NCI-H446 treated with DMSO at 0.1 percent for 48 hours (cell line): ENCODE data around the gene TNFSF10.
"Not testable (repeated sequence)": the region's sequence is repeated elsewhere in the genome, so short reads cannot be mapped to it uniquely, and the experiment has no call there.

Experiments
- DNase-seq: peaks from one replicate; lab custom pipeline; 2025; lab: John Stamatoyannopoulos, UW

TNFSF10 gene

GRCh38 chr3:172522871-172523818 lies at the start of gene TNFSF10:
TSS of gene TNFSF10 (minus strand) at chr3:172523430. CDS start at chr3:172523384, 46 bp downstream.
- no peak for DNase-seq

DNA sequence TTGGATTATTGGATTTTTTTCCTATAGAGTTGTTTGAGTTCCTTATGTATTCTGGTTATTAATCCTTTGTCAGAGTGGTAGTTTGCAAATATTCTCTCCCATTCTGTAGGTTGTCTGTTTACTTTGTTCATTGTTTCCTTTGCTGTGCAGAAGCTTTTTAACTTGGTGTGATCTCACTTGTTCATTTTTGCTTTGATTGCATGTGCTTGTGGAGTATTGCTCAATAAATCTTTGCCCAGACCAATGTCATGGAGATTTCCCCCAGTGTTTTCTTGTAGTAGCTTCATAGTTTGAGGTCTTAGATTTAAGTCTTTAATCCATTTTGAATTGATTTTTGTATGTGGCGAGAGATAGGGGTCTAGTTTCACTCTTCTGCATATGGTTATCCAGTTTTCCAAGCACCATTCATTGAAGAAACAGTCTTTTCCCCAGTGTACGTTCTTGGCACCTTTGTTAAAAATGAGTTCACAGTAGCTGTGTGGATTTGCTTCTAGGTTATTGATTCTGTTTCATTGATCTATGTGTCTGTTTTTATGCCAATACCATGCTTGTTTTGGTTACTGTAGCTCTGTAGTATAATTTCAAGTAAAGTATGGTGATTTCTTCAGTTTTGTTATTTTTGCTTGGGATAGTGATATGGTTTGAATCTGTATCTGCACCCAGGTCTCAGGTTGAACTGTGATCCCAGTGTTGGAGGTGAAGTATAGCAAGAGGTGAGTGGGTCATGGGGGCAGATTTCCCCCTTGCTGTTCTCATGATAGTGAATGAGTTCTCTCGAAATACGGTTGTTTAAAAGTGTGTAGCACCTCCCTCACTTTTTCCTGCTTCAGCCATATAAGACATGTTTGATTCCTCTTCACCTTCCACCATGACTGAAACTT lies 46.1 kb upstream of the TNFSF10 start:
- DNase-seq = no peak

GRCh38 chr3:172568701-172569100 lies 45.5 kb upstream of the TNFSF10 start:
- no peak for DNase-seq

- not testable (repeated sequence) for DNase-seq
Observed at GRCh38 chr3:172566785-172567184, 43.6 kb upstream of the TNFSF10 start.

DNA sequence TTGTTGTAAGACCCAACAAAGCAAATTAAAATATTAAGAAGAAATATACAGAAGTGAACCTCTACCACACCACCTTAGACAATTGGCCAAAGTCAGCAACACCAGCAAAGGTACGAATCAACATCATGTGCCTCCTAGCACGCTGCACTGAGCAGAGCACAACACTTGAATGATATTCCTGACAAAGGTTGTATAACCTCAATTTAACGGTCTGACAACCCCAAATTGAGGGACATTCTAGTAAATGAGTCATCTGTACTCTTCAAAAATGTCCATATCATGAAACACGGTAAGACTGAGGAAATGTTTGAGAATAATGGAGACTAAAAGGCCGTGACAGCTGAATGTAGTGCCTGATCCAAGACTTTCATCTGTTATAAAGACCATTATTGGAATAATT lies 41.3 kb upstream of the TNFSF10 start:
- no peak for DNase-seq

- no peak for DNase-seq
Observed at GRCh38 chr3:172562871-172563865, 39.9 kb upstream of the TNFSF10 start.

DNA sequence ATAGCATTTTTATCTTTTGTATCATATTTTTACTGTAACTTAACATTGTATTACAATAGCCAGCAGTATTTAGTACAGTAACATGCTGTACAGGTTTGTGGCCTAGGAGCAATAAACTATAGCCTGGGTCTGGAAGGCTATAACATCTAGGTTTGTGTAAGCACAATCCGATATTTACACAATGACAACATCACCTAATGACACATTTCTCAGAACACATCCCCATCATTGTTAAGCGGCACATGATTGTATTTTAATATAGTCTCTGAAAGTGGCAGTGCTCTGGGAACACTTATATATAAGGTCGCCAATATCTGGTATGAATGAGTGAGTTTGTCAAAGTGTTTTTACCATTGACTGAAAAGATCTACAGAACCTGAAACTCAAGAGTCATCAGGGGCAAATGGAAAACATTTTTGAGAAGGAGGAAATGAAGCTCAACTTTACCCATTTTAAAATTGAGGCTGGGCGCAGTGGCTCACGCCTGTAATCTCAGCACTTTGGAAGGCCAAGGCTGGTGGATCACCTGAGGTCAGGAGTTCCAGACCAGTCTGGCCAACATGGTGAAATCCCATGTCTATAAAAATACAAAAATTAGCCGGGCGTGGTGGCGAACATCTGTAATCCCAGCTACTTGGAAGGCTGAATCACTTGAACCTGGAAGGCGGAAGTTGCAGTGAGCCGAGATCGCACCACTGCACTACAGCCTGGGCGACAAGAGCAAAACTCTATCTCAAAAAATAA lies 38.8 kb upstream of the TNFSF10 start:
- DNase-seq = no peak

GRCh38 chr3:172560586-172560985 lies 37.4 kb upstream of the TNFSF10 start:
- no peak for DNase-seq

DNA sequence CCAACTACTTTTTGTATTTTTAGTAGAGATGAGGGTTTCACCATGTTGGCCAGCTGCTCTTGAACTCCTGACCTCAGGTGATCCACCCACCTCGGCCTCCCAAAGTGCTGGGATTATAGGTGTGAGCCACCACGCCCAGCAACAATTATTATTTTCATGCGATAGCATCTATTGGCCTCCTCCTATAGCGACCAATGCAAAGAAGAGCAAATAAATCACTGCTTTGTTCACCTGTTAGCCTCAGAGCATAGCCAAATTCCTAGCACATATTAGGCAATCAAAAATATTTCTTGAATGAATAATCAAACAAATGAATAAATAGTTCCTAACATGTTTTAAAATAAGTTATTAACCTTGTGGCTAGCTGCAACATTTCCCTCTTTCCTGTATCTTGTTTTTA lies 36.8 kb upstream of the TNFSF10 start:
- DNase-seq = no peak

- DNase-seq = no peak
Observed at GRCh38 chr3:172559020-172559419, 35.8 kb upstream of the TNFSF10 start.

DNA sequence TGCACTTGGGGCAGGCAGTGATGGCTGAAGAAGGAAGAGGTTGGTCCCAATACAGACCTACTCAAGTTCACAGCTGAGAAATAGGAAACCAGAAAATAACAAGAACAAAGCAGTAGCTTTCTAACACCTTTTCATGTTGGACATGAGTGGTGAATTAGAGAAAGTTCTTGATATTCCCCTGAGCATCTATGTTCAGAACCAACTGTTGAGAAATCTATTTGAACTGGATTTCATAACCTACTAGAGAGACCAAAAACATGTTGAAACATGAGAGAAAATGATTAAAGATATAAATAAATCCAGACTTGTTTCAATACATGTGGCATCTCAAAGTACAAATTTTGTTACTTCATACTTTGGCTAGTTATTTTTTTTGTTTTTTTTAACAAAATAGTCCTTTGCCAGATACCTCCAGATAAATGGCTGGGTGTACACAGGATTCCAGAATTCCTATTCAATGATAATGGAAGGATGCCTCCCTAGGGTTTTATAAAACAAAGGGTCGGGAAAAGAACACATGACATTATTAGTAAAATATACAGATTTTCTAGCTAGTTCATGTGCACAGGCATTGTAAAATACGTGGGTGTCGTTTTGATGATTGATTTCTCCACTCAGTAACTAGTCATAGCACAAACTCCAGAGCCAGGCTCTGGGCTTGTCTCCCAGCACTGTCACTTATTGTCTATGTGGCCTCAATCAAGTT lies 34.4 kb upstream of the TNFSF10 start:
- no peak for DNase-seq

GRCh38 chr3:172553526-172554252 lies 30.5 kb upstream of the TNFSF10 start:
- DNase-seq = no peak

DNA sequence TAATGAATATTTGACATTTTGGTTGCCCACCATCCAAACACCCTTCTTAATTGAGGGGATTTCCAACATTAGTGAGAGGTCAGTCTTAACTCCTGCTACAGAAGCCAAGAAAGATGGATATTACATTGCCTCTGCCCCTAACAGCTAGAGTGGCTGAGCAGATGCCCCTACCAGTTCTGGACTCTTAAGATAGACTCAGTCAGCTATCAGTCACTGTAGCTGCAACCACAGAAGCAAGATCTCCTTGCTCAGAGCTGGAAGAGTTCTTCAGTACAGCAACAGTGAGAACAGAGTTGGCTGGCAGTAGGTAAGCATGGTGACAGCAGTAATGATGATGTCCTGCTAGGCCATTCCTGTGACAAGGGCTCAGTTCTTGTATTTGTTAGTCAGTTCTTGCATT lies 29.4 kb upstream of the TNFSF10 start:
- no peak for DNase-seq

GRCh38 chr3:172551874-172552273 lies 28.6 kb upstream of the TNFSF10 start:
- DNase-seq = no peak

DNA sequence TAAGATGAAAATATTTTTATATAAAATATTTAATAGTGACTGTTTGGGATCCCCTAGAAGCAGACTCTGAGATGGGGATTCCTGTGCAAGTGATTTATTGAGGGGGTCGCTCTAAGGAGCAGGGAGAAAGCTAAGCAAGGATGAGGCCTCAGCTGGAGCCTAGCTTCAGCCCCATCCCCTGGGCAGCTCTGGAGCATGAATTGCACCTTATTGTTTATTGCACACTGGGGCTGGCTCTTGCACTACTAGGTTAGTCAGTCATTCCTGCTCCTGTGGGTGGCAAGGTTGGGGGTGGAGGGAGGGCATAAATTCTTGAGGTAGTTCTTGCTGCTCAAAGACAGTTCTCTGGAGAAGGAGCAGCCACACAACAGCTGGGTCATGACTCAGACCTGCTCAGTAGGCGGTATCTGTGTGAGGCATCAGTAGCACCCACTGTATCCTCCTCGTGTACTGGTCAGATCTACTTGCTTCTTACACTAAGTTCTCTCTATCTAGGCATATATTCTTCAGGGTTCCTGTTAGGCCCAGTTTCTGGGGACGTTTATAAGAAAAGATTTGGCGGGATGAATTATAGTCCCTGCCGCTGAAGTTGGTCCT lies 27.2 kb upstream of the TNFSF10 start:
- DNase-seq = no peak

DNA sequence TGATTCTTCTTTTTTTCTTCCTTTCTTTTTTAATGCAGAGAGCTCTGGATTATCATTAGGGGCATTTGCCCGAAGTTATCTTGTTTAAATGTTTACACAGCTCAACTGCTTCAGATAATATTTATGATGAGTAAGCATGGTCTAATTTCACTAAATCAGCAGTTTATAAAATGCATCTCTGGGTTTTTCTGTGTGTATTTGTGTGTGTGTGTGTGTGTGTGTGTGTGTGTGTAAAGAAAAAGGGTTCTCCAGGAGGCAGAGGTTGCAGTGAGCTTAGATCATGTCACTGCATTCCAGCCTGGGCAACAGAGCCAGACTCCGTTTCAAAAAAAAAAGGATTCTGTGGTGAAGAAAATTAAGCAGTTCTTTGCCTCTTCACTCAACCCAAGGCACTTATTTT lies 25.9 kb upstream of the TNFSF10 start:
- DNase-seq = no peak

DNA sequence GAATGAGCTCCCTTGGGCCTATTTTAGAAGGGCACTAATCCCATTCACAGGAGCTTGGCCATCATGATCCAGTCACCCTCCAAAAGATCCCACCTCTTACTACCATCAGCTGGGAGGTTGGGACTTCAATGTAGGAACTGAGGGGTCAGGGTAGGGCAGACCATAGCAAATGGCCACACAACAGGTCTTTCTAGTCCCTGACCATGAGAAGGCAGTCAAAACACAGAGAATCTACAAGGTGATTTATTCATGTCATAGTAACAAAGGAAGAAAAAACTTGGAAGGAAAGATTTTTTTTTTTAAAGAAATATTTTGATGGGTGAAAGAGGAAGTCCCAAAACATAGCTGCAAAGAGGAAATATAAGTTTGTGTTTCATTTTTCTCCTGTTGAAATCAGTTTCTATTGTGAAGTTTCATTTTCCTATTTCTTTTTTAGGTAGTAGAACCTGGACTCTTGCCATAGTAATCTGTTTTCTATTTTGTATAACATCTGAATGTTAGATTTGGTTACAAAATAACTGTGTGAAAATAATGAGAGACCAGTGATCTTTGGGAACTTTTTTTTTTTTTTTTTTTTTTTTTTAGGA lies 23.5 kb upstream of the TNFSF10 start:
- no peak for DNase-seq

DNA sequence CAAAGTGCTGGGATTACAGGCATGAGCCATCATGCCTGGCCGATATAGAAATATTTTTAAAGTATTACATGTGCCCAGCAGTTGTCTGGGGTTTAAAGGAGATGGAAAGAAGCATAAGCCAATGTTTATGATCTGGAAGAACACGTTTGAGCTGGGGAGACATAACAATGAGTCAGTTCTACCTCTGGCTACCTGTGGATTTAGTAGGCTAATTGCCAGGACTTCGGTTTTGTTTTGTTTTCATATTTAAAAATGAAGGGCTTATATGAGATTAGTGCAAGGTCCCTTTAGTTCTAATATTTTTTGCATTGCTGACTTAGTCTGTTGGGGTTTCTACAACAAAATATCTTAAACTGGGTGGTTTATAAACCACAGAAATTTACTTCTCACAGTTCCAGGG lies 22.9 kb upstream of the TNFSF10 start:
- no peak for DNase-seq

DNA sequence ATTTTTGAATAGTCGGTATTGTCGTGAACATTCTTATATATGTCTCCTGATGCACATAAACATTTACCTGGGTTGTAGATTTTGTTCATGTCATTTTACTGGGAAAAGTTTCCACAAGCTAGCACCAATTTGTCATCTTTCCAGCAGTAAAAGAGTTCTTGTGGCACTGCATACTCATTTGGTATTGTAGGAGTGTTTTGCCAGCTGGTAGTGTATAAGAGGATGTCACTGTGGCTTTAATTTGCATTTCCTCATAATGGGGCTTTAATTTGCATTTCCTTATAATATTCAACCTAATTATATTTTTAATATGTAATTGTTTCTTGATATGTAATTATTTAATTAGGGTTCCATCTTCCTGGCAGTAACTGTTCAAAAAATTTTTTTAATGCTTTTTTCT lies 21.2 kb upstream of the TNFSF10 start:
- no peak for DNase-seq
